SIG-M5 treated with dmso at 0.1 percent for 504 hours (cell line): ENCODE results near the gene THOC6.
"Not testable (repeated sequence)": the region's sequence is repeated elsewhere in the genome, so short reads cannot be mapped to it uniquely, and the experiment has no call there.

Experiments
- DNase-seq: peaks from one replicate; lab custom pipeline; 2025; ENCODE audit not compliant: unreplicated experiment; lab: John Stamatoyannopoulos, UW

THOC6 gene

DNA sequence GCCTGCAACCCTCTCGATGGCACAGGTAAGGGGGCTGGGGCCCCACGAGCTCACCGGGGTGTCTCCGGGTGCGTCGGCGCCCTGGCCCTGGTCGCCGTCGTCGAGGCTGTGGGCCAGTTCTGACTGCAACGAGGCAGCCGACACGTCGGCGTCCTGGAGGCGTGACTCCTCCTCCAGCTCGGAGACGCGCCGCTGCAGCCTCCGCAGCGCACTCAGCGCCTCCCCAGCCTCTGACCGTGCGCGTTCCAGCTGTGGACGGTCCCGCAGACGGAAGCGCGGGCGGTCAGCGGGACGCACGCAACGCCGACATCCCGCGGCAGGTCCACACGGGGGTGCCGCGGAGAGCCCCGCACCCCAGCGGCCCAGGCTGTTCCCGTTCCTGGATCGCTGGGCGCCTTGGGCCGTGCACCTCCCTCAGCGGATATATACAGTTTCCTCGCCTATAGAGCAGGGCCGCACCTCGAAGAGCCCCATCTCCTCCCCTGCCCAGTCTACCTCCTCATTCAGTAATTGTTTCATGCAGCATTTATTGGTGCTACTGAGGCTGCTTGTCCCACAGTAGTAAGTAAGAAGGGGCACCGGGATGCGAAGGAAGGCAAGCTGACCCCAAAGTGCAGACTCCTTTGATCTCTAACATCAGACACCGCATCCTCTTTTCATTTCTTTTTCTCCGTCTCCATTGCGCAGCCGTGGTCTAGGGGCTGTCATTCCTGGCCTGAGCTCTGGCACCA, 5.8 kb downstream of the THOC6 start:
- DNase-seq: no peak

DNA sequence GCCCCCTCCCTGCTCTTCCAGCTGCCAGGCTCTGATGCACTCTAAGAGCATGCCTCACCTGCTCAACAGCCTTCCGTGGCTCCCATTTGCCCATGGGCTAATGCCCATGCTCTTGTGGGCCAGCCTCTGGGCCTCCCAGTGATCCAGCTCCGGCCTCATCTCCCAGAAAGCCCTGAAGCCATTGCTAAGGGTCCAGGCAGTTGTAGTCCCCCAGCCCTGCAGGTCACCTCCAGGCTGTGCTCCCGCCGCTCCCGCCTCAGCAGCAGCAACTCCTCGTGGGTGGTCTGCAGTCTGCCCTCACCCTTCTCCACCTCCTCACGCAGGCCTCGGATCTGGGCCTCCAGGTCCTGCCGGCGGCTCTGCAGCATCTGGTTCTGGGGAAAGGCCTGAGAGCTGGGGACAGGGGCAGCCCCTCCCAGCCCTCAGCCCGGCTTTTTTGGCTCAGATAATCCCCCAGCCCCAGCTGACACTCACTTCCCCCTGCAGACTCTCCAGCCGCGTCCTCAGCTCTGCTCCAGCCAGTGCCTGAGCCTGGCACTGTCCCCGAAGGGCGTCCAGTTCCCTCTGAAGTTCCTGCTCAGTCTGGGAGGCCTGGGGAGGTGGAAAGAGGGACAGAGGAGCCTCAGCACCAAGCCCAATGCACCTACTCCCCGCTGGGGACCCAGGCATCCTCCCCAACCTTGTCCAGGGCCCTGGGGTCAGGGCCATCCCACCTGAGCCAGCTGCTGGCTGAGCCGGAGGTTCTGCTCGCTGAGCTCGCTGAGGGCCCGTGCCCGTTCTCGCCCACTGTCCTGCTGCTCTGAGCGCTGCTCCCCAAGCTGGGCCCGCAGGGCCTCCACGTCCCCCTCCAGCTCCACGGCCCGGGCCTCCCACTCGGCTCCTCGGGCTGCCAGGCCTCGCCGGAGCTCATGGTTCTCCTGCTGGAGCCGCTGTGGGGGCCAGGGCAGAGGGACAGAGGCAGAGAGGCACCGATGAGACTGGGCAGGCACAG, 6.7 kb downstream of the THOC6 start:
- no peak for DNase-seq

DNA sequence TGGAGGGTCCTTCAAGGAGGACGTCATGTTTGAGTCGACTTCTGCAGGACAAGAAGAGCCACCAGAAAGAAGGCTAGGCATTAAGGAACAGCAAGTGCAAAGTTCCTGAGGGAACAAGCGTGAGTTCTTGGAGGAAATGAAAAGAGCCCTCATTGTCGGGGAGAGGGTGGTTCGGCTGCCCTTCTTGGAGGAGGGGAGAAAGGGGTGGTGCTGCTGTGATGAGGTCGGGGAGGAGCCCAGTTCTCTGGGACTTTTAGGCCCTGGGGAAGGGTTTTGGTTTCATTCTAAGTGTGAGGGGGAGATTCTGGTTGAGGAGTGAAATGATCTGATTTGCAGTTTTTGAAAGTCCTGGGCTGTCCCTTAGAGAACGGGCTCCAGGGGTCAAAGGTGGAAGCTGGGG, 8.8 kb downstream of the THOC6 start:
- no peak for DNase-seq

DNA sequence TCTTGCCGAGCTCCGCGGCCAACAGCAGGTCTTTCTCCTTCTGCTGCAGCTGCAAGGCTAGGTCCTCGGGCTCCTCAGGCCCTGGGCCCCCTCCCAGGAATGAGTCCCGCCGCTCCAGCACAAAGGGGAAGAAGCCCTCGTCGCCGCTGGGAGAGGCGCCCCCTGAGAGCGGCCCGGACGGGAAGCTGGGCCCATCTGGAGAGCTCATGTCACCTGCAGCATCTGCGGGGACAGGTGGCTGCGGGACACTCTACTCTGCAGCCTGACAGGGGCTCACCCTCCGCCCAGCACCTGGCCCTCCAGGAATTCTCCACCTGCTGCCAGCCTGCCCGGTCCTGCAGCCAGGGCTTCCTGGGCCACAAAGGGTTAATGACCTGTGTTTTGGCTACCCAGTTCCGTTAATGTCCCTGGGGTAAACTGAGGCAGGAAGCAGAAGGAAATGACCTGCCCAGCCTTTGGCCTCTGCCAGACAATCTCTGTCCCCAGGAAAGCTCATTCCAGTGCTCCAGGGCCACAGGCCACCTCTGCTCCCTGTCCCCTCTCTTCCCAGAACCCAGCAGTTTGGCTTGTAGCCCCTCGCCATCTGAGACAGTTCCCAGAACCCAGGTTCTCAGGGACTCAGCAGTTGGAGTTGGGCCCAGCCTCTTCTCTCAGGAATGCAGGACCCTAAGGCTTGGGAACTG, 11.6 kb downstream of the THOC6 start:
- DNase-seq: no peak

DNA sequence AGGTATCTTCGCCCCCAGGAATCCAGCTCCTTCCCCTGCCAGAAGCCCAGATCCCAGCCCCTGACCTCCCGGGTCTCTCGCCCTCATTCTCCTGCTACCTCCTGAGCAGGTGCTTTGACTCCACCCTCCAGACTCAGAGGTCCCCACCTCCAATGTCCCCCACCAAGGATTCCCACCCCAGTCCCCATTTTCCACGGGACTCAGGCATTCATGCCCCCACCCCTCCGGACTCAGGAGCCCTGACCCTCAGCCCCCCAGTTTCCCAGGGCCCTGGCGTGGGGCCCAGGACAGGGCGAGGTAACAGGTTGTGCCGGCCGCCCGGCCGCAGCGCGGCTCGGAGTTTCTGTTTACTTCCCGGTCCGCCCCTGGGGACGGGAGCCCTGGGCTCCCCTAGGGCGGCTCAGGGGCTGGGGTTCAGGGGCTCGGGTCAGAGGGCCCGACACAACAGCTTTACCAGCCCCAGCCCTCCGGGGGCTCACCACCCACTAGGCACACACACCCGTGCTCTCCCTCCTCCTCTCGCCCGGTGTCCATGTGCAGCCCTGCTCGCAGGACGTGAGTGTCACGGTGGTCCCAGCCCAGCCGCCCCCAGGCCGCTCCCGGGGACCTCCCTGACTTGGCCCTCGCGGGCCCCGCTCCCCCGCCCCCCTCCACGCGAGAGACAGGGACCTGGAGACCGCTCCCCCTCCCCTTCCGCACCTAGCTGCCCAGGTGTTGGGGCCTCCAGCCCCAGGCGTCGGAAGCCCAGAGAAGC, 12.3 kb downstream of the THOC6 start:
- no peak for DNase-seq

DNA sequence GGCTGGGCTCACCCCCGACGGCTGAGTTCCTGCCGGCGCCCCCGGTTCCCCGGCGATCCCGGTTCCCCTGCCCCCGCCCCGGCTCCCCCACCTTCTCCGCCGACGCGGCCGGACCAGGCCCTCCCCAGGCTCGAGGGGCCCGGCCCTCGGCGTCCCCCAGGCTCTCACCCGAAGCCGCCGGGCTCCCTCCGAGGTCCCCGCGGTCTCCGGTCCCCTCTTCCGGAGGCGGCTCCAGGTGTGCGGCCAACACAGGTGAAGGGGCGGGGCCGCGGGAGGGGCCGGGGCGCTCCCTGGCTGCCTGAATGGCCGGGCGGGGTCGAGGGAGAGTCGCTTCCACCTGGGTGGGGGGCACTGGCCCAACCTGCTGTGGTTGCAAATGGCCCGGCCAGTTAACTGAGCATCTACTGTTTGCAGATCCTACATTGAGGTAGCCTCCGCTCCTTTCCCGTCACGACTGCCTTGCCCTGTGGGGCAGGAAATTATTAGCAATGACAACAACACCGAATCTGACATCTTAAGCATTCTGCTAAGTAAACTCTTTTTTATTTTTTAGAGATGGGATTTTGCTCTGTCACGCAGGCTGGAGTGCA, 13.0 kb downstream of the THOC6 start, which contains the start of gene BICDL2:
BICDL2 (minus strand) TSS at position 219 of the 590 bp plus-strand sequence. CDS start 1,448 bp downstream, outside the sequence.
- DNase-seq: no peak

DNA sequence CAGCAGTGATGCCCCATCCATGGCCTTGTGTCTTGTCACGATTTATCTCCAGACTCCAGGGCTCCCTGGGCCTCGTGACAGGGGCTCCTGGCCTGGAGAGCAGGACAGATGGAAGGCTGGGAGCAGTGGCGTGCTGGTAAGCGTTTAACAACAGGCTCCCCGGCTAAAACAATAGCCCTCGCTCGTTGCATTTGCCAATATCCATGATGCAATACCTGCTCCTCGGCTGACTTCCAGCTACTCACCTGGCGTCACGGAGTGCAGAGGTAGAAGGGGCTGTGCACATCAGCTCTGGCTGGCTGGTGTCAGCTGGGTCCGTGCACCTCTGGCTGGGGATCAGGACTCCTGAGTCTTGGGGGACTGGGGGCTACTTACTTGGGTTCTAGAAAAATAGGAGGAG, 14.4 kb downstream of the THOC6 start:
- DNase-seq: no peak

DNA sequence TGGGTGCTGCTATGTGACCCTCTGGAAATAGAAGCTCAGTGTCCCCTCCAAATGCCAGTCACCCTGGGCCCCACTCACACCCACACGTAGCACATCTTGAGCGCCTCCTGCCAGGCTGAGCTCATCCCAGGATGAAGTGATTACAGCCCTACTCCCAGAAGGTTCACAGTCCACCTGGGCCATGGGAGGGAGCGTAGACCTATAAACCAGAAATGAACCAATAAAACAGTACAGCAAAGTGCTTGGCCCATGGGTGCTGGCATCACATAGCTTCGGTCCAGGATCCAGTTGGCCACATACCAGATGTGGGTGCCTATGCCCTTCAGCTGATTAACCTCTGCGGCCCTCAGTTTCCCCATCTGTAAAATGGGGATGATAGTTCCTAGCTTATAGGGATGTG, 15.1 kb downstream of the THOC6 start:
- DNase-seq: no peak

DNA sequence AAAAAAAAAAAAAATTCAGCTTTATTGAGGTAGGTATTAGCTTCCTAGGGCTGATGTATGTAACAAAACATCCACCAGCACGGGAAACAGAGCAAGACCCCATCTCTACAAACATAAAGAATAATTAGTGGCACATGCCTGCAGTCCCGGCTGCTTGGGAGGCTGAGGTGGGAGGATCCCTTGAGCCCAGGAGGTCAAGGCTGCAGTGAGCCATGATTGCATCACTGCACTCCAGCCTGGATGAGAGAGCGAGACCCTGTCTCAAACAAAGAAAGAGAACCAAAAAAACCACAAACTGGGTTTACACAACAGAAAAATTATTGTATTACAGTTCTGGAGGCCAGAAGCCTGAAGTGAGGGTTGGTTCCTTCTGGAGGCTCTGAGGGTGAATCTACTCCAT, 18.5 kb downstream of the THOC6 start:
- peak; percentile 25 for DNase-seq

DNA sequence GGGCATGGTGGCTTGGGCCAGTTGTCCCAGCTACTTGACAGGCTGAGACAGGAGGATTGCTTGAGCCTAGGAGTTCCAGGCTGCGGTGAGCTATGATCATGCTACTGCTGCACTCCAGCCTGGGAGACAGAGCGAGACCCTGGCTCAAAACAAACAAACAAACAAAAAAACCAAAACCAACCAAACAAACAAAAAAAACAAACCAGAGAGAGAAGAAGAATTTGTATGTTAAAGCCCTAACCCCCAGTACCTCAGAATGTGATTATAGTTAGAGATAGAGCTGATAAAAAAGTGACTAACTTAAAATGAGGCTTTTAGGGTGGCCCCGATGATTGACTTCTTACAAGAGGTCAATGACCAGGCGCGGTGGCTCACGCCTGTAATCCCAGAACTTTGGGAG, 20.9 kb downstream of the THOC6 start:
- DNase-seq: no peak

DNA sequence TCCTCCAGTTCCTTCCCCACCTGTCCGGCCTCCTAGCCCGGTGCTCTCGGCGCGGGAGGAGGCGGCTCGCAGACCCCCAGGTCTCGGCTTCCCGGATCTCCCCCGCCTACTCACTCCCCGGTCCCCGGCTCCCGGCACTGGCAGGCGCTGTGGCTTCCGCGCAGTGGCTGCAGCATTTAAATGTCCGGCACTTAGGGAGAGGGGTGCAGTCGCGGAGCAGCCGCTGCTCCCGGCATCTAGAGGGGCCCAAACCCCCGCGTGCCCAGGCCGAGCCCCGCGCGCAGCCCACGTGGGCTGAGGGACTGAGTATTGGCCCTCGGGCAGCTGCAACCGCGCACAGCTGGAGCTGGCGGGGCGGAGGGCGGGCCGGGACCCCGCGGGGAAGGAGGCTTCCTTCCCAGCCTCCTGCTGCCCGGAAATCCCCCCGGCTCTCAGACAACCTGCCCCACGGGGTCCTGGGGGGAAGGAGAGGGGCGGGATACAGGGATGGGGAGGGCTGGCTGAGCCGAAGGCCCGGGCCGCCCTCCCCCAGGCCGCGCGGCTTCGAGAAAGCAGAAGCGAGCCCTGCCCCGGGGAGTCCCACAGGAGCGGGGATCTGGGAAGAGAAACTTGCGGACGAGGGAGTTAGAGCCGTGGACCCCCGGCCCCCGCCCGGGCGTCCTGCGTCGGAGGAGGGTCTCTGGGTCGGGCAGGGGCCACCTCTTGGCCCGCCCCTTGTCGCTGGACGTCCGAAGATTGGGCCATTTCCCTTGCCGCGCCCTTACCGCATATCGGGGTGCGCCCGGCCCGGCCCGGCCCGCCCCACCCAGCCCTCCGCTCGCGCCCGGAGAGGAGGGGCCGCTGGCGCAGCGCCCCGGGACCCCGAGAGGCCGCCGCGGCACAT, 22.2 kb downstream of the THOC6 start, which contains the start of gene MMP25:
MMP25 (plus strand) TSS at position 804 of the 883 bp plus-strand sequence. CDS start 357 bp downstream, outside the sequence.
- DNase-seq: peak; percentile 47

DNA sequence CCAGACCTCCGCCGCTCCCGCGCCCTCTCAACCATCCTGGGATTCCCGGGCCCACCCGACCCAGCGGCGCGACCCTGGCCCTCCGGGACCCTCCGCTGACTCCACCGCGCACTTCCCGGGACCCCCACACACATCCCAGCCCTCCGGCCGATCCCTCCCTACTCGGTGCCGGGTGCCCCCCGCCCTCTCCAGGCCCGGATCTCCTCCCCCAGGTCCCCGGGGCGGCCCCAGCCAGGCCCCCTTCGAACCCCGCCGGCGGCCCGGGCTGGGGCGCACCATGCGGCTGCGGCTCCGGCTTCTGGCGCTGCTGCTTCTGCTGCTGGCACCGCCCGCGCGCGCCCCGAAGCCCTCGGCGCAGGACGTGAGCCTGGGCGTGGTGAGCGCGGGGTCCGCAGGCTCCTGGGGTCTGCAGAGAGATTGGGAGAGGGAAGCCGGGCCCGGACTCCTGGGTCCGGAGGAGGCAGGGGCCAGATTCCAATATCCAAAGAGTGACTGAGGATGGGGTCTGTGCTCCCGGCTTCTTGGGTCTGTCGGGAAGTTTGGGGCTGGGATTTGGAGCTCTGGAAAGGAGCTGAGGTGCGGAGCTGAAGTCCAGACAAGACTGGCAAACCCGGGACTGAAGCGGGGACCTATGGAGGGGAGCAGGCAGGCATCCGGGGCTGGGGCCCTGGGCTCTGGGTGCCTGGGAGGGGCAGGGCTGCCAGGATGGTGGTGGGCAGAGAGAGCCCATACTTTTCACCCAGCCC, 23.0 kb downstream of the THOC6 start:
- no peak for DNase-seq

DNA sequence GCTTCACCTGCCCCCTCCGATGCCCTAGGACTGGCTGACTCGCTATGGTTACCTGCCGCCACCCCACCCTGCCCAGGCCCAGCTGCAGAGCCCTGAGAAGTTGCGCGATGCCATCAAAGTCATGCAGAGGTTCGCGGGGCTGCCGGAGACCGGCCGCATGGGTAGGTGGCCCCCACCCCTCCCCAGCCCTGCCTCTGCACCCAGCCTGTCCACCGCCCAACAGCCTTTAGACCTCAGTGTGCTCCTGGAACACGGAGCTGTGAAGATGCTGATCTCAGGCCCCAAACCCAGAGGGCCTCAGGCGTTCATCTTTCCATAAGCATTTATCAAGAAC, 23.5 kb downstream of the THOC6 start:
- DNase-seq: no peak

DNA sequence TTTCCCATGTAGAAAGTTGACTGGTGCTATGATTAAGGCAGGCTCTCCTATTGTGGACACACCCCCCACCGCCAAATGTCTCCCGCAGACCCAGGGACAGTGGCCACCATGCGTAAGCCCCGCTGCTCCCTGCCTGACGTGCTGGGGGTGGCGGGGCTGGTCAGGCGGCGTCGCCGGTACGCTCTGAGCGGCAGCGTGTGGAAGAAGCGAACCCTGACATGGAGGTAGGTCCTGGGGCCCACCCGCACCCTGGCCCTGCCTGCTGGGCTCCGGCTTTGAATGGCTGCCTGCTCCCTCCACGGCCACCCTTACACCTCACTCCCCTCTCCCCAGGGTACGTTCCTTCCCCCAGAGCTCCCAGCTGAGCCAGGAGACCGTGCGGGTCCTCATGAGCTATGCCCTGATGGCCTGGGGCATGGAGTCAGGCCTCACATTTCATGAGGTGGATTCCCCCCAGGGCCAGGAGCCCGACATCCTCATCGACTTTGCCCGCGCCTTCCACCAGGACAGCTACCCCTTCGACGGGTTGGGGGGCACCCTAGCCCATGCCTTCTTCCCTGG, 26.2 kb downstream of the THOC6 start:
- no peak for DNase-seq

DNA sequence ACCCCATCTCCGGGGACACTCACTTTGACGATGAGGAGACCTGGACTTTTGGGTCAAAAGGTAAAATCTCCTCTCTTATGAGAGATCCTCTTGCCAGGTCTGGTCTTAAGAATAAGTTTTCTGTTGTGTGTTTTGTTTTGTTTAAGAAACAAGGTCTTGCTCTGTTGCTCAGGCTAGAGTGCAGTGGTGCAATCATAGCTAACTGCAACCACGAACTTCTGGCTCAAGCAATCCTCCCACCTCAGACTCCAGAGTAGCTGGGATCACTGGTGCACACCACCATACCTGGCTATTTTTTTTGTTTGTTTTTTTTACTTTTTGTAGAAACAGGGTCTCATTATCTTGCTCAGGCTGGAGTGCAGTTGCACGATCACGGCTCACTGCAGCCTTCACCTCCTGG, 26.7 kb downstream of the THOC6 start:
- DNase-seq: no peak

DNA sequence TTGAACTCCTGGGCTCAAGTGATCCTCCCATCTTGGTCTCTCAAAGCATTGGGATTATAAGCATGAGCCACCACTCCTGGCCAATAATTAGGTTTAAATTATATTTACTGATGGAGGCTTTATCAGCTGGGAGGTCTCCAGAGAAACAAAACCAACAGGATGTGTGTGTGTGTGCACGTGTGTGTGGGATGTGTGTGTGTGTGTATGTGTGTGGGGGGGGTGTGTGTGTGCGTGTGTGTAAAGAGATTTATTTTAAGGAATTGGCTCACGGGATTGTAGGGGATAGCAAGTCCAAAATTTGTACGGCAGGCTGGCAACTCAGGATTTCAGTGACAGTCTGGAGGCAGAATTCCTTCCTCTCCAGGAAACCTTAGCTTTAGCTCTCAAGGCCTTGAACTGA, 27.2 kb downstream of the THOC6 start:
- DNase-seq: no peak

DNA sequence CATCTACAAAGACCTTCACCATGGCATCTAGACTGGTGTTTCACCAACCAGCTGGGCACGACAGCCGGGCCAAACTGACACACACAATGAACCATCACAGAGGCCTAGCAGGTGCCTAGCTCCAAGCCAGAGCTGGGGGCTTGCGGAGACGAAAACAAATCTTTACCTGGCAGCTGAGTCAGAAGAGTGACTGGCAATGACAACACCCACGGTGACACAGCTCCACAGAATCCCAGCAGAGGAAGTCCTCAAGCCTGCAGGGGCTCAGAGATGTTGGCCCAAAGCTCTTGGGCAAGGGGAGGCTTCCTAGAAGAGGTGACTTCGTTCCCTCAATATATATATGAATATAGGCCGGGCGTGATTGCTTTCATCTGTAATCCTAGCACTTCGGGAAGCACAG, 27.7 kb downstream of the THOC6 start:
- DNase-seq: no peak

DNA sequence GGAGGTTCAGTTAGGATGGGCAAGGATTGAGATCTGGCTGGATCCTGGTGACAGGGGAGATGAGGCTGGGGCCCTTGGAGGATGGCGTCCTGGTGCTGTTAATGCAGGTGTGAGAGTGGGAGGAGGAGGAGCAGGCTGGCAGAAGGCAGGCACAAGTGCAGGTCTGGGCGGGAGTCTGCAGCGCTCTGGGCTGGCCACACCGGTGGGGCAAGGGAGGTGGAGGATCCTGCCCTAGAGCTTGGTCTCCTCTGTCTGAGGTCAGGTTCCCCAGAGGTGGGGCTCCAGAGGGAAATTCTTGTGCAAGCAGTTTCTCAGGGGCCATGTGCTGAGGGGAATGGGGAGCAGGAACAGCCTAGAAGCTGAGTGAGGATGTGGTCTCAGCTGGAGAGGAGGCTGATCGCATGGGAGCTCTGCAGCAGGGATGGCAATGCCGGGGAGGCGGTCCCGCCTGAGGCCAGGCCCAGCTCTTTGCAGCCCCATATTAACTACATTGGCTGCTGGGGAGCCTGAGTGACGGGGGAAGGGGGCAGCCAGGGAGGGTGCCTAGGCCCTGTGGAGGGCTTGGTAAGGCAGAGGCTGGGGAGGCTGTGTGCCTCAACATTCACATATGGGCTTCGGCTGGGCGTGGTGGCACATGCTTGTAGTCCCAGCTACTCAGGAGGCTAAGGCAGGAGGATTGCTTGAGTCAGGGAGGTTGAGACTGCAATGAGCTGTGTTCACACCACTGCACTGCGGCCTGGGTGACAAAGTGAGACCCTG, 28.9 kb downstream of the THOC6 start:
- DNase-seq: not testable (repeated sequence)
